ENCODE results near the gene CHST13.

Gene CHST13

DNA sequence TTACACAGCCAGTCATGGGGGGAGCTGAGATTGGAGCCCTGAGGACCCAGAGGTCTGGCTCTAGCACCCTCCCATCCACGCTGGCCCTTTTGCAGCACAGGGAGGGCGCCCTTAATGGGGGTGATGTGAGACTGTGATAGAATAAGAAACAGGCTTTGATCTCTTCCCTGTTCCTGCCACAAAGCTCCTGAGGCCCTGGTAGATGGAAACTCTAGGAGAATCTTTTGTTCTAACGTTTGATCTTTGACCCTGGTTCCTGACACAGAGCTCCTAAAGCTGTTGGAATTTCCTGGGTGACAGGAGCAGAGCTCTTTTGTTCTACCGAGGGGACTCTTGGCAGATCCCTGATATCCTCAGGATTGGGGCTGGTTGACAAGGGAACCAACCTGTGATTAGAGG is 5.2 kb upstream of the CHST13 start:
- H3K9me3 ChIP-seq = no peaks in the 10 kb centered on the region

DNA sequence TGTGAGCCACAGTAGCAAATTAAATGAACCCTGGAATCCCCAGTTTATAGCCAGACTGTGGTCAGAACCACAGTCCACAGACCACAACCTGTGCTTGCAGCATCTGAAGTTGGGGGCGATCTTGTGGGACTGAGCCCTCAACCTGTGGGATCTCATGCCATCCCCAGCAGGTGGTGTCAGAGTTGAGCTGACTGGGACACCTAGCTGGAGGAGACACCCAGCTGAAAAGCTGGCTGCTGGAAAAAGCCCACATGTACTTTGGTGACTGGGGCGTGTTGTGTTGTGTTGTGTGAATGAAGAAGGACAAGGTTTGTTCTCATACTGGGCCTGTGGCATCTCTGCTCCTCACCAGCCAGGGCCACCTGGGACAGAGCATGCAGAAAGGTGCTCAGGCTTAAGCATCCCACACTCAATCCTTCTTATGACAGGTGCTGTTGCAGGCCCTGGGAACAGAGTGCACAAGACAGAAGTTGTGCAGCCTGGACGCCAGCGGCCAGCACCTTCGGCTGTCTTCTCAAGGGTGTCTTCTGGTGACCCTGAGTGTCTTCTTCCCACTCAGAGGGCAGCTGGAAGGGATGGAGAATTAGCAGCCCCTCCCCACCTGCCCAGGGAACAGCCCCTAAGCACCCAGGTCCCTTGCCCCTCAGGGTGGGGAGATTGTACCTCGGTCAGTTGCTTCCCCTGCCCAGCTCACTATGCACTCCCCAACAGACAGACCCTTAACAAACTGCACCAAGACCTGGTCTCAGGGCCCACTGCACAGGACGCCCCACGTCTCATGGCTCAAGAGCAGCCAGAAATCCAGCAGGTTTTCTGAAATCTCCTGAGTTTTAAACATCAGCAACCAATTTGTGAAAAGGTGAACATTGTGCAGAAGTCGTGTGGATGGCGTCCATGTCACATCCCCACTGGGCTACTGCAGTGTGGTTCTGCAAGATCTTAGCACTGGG is 4.2 kb upstream of the CHST13 start:
- Histone ChIP-seq H3K27me3 (peaks cover 16% of the 10 kb centered on the region), H3K9me3 (no peaks in the 10 kb centered on the region), H3K4me1 (no peaks in the 10 kb centered on the region), H3K4me3 (ENCODE audit: low read depth, low read length) (no peak overlapping the region), H3K36me3 (no peaks in the 10 kb centered on the region)
- TF ChIP-seq, protein P1, sequence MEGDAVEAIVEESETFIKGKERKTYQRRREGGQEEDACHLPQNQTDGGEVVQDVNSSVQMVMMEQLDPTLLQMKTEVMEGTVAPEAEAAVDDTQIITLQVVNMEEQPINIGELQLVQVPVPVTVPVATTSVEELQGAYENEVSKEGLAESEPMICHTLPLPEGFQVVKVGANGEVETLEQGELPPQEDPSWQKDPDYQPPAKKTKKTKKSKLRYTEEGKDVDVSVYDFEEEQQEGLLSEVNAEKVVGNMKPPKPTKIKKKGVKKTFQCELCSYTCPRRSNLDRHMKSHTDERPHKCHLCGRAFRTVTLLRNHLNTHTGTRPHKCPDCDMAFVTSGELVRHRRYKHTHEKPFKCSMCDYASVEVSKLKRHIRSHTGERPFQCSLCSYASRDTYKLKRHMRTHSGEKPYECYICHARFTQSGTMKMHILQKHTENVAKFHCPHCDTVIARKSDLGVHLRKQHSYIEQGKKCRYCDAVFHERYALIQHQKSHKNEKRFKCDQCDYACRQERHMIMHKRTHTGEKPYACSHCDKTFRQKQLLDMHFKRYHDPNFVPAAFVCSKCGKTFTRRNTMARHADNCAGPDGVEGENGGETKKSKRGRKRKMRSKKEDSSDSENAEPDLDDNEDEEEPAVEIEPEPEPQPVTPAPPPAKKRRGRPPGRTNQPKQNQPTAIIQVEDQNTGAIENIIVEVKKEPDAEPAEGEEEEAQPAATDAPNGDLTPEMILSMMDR (IDR thresholded peaks at IDR 0.05; ENCODE audit: low read depth, low read length) = no peak
- DNase-seq = no peak

More for the DNA sequence above, 5.2 kb upstream of the CHST13 start:
- DNase-seq = no peak
- Histone ChIP-seq H3K27me3 (peaks cover 14% of the 10 kb centered on the region), H3K36me3 (no peaks in the 10 kb centered on the region), H3K4me1 (no peaks in the 10 kb centered on the region), H3K4me3 (ENCODE audit: low read depth, low read length) (no peak overlapping the region)
- TF ChIP-seq, protein P1 (IDR thresholded peaks at IDR 0.05; ENCODE audit: low read depth, low read length) = no peak

DNA sequence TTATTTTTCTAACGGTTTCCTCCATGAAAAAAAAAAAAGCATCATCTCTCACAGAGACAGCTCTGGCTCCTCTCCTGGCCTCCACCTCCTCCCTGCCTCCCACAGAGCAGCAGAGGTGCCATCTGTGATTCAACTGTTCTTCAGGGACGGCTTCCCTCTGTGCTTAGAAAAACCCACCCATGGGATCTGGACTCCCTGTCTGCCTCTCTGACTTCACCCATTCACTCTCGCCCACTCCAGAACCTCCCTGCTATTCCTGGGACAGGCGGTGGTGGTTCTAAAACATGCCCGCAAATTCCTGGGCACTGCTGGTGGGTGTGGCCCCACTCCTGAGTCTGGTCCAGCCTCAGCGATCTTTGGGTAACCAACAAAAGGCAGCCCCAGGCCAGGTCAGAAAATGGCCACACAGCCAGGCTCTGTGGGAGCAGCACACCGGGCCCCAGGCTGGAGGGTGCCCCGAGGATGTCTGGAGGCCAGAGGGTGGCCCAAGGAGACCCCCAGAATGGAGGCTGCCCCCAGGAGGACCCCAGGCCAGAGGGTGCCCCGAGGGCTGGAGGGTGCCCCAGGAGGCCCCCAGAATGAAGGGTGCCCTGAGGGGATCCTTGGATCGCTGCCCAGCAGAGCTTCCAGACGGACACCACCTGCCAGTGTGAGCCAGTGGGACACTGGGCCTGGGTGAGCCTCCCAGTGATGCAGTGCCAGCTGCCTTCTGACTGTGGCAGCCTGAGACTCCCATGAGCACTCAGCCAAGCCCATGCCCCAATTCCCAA is 2.6 kb upstream of the CHST13 start:
- Histone ChIP-seq H3K4me3 (ENCODE audit: low read depth, low read length) (no peak overlapping the region), H3K9me3 (no peaks in the 10 kb centered on the region), H3K4me1 (no peaks in the 10 kb centered on the region), H3K36me3 (no peaks in the 10 kb centered on the region), H3K27me3 (peaks cover 16% of the 10 kb centered on the region)
- TF ChIP-seq, protein P1 (IDR thresholded peaks at IDR 0.05; ENCODE audit: low read depth, low read length) = no peak
- DNase-seq = no peak

- no peaks in the 10 kb centered on the region for H3K4me1 ChIP-seq
- no peak overlapping the region for H3K4me3 ChIP-seq (ENCODE audit: low read depth, low read length)
- TF ChIP-seq, protein P1 (IDR thresholded peaks at IDR 0.05; ENCODE audit: low read depth, low read length) = peak; percentile 93
- H3K9me3 ChIP-seq = no peaks in the 10 kb centered on the region
- H3K36me3 ChIP-seq = no peaks in the 10 kb centered on the region
- H3K27me3 ChIP-seq = peaks cover 16% of the 10 kb centered on the region
- DNase-seq = peak; percentile 67
Observed at GRCh38 chr3:126522363-126522788, 1.6 kb upstream of the CHST13 start.

DNA sequence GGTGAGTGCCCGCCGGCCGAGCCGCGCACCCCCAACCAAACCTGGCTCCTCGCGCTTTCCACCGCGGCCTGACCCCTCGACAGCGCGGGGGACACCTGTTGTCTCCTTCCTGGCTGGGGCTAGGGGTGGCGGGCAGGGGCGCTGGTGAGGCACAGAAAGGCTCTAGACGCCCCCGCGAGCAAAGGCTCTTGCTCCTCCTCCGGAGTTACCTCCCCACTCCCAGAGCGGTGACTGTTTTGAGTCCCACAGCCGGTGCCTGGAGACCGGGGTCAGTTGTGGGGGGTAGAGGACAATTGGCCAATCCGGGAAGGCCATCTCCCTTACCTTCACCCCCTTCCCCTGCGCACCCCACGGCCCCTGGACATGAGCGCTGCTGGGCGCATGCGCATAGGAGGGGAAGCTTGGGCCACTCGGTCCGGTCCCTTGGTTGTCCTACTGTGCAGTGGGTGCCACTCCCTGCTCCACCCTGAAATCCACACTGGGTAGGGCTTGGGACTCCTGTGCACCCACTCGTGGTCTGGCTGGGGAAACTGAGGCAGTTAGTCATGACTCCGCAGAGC is 554 bp downstream of the CHST13 start:
- TF ChIP-seq, protein P1 (IDR thresholded peaks at IDR 0.05; ENCODE audit: low read depth, low read length) = no peak
- H3K36me3 ChIP-seq = no peaks in the 10 kb centered on the region
- H3K9me3 ChIP-seq = no peaks in the 10 kb centered on the region
- peaks cover 16% of the 10 kb centered on the region for H3K27me3 ChIP-seq
- no peak for DNase-seq
- H3K4me3 ChIP-seq (ENCODE audit: low read depth, low read length) = peak overlapping the region; percentile 58
- H3K4me1 ChIP-seq = no peaks in the 10 kb centered on the region

Measured in BE2C (cell line).